WERI-Rb-1 (cell line): Measurements from ENCODE around the gene CRB3.

ENCODE experiments used
- DNase-seq: peaks from one replicate; pipeline ENCODE4 v3.0.0-alpha.2; 2020
- H3K27ac ChIP-seq: fragments of 250-450 bp; sonication (Bioruptor Pico); 2 replicates; pipeline ENCODE4 v1.5.1; 2020; ENCODE audit warnings: mild to moderate bottlenecking, moderate library complexity
- H3K27me3 ChIP-seq: fragments of 250-450 bp; sonication (Bioruptor Pico); 2 replicates; pipeline ENCODE4 v1.5.1; 2021; ENCODE audit warnings: mild to moderate bottlenecking, low read depth, moderate library complexity; ENCODE audit not compliant: insufficient read depth, severe bottlenecking
- H3K36me3 ChIP-seq: fragments of 250-450 bp; sonication (Bioruptor Pico); 2 replicates; pipeline ENCODE4 v1.5.1; 2020; ENCODE audit warnings: mild to moderate bottlenecking, moderate library complexity
- H3K4me3 ChIP-seq: 2 replicates; pipeline ENCODE4 v1.5.1; 2011; ENCODE audit warnings: low read depth, mild to moderate bottlenecking, control low read depth, low read length
- H3K9me3 ChIP-seq: fragments of 250-450 bp; sonication (Bioruptor Pico); 2 replicates; pipeline ENCODE4 v1.5.1; 2021; ENCODE audit warnings: mild to moderate bottlenecking, moderate library complexity; ENCODE audit not compliant: severe bottlenecking
- CTCF ChIP-seq: IDR thresholded peaks from 2 replicates; pipeline ENCODE4 v1.5.1; 2011; ENCODE audit warnings: low read depth, mild to moderate bottlenecking, control low read depth, inconsistent platforms, low read length

The CRB3 gene

DNA sequence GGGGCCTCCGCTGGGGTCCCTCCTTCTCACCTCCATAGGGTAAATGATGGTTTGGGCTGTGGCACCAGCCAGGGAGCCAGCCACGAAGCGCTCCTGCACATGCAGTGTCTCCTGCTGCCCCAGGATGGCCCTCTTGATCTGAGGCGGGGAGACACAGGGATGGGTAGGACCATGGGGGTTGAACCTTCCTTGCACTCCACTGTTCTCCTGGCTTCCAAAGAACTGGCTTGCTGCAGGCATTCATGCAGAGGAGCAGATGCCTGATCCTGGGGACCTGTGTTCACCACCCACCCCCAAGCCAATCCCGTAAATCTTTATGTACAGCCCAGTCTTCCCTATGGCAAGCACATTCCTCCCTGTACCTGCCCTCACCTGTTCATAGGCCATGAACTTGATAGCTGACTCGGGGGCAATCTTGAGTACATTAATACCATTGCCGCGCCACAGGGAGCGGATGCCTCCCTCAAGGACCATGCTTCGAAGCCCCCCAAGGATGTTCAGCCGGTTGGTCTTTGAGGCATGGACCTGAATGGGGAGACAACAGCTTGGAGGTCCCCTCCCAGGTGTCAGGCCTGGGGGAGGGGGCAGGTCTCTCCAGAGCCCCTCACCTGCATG lies 10.0 kb upstream of the CRB3 start:
- TF ChIP-seq CTCF = no peak
- Histone ChIP-seq H3K27ac (no peak overlapping the region), H3K36me3 (peaks cover 34% of the 10 kb centered on the region), H3K9me3 (peaks cover 11% of the 10 kb centered on the region), H3K4me3 (no peak overlapping the region), H3K27me3 (no peaks in the 10 kb centered on the region)
- DNase-seq = no peak

- no peak overlapping the region for H3K27ac ChIP-seq
- H3K27me3 ChIP-seq = no peaks in the 10 kb centered on the region
- no peak for DNase-seq
- H3K36me3 ChIP-seq = peaks cover 34% of the 10 kb centered on the region
- no peak overlapping the region for H3K4me3 ChIP-seq
- TF ChIP-seq CTCF = no peak
- H3K9me3 ChIP-seq = peaks cover 11% of the 10 kb centered on the region
These were observed 8.1 kb upstream of the CRB3 start for GRCh38 chr19:6455924-6456323.

GRCh38 chr19:6457958-6458694 lies 5.9 kb upstream of the CRB3 start:
- peaks cover 29% of the 10 kb centered on the region for H3K36me3 ChIP-seq
- no peak for TF ChIP-seq CTCF
- H3K27me3 ChIP-seq = no peaks in the 10 kb centered on the region
- H3K9me3 ChIP-seq = peaks cover 11% of the 10 kb centered on the region
- no peak overlapping the region for H3K4me3 ChIP-seq
- no peak for DNase-seq
- H3K27ac ChIP-seq = no peak overlapping the region

DNA sequence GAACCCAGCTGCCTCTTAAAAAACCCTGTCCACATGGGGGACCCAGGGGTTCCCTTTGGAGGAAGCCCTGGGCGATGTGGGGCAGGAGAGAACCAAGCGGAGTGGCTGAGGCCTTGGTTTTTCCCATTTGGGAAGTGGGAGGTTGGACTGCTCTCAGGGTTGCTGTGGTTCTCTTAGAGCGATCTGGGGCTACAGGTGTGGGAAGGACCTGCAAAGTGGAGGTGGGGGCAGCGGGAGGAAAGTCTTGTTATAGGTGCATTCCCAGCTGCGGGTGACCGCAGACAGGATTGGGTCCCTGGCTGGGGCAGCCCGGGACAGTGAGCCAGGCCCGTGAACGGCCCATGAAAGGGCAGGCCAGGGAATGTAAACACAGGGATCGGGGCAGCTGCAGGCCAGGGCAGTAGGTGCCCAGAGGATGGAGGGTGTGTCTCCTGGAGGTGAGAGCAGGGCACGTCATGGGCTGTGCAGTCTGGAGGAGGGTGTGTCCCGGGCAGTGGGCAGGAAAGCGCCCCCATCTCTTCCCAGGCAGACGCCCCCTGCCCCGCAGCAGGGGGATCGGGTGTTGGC lies 5.3 kb upstream of the CRB3 start:
- H3K27ac ChIP-seq = no peak overlapping the region
- no peak for TF ChIP-seq CTCF
- DNase-seq = no peak

GRCh38 chr19:6459262-6460098 lies 4.6 kb upstream of the CRB3 start, which contains the start of gene SLC25A23:
Gene SLC25A23 (minus strand): TSS chr19:6459792. CDS start chr19:6459628, 164 bp downstream.
- no peaks in the 10 kb centered on the region for H3K27me3 ChIP-seq

More for the DNA sequence above, 5.3 kb upstream of the CRB3 start:
- Histone ChIP-seq H3K9me3 (peaks cover 11% of the 10 kb centered on the region), H3K27me3 (no peaks in the 10 kb centered on the region), H3K36me3 (peaks cover 24% of the 10 kb centered on the region), H3K4me3 (peak overlapping the region; percentile 80)

More at GRCh38 chr19:6459262-6460098, 4.6 kb upstream of the CRB3 start, which contains the start of gene SLC25A23:
- Histone ChIP-seq H3K9me3 (peaks cover 5% of the 10 kb centered on the region), H3K36me3 (peaks cover 17% of the 10 kb centered on the region), H3K4me3 (peak within 1 kb of the TSS; percentile 80), H3K27ac (peak within 1 kb of the TSS; percentile 61)
- DNase-seq = peak; percentile 82
- no peak for TF ChIP-seq CTCF
